Neural cell (in vitro differentiated cells): Measurements from ENCODE around the gene DNAJC8.

Source experiments
- EP300 ChIP-seq: fragments of 450-650 bp; conservative IDR thresholded peaks from 2 replicates; pipeline ENCODE4 v1.6.1; 2014; ENCODE audit warnings: antibody characterized with exemption, mild to moderate bottlenecking, moderate library complexity; ENCODE audit not compliant: poor library complexity, severe bottlenecking
- EZH2 ChIP-seq: fragments of 200-600, 300-800 bp; shearing (Covaris generic), sonication (generic); IDR thresholded peaks from 2 replicates; pipeline ENCODE4 v1.6.1; 2014; ENCODE audit warnings: antibody characterized with exemption, low read length, borderline replicate concordance, mild to moderate bottlenecking; ENCODE audit not compliant: insufficient read depth, poor library complexity, severe bottlenecking
- POLR2AphosphoS5 ChIP-seq: IDR thresholded peaks from 2 replicates; pipeline ENCODE4 v1.6.1; 2012
- SMC3 ChIP-seq: fragments of 450-650 bp; conservative IDR thresholded peaks from 2 replicates; pipeline ENCODE4 v1.6.1; 2014; ENCODE audit warnings: antibody characterized with exemption, mild to moderate bottlenecking, moderate library complexity; ENCODE audit not compliant: poor library complexity
- TAF1 ChIP-seq: IDR thresholded peaks from 2 replicates; pipeline ENCODE4 v1.6.1; 2012; ENCODE audit warnings: low read depth
- TF ChIP-seq, protein P1 (sequence below): fragments of 450-650 bp; IDR thresholded peaks from 2 replicates; pipeline ENCODE4 v1.5.1; 2014; ENCODE audit warnings: antibody characterized with exemption, mild to moderate bottlenecking, moderate library complexity; ENCODE audit not compliant: poor library complexity, severe bottlenecking

DNA sequence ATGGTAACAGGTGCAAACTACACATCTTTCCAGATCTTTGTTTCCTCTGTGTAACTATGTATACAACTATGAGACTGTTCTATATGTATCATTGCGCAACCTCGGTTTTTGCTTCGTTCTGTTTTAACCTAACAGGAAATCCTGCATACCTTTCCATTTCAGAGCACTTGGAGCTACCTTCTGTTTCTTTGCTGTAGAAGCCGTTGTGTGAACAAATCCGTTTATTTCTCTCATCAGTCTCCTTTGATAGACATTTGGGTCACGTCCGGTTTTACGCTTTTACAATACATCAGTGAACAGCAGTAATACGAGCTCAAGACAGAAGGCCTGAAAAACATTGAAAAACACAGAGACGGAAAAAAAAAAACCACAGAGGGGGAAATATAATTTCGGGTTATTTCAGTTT, 13.6 kb upstream of the DNAJC8 start:
- TF ChIP-seq, protein P1, sequence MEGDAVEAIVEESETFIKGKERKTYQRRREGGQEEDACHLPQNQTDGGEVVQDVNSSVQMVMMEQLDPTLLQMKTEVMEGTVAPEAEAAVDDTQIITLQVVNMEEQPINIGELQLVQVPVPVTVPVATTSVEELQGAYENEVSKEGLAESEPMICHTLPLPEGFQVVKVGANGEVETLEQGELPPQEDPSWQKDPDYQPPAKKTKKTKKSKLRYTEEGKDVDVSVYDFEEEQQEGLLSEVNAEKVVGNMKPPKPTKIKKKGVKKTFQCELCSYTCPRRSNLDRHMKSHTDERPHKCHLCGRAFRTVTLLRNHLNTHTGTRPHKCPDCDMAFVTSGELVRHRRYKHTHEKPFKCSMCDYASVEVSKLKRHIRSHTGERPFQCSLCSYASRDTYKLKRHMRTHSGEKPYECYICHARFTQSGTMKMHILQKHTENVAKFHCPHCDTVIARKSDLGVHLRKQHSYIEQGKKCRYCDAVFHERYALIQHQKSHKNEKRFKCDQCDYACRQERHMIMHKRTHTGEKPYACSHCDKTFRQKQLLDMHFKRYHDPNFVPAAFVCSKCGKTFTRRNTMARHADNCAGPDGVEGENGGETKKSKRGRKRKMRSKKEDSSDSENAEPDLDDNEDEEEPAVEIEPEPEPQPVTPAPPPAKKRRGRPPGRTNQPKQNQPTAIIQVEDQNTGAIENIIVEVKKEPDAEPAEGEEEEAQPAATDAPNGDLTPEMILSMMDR, result no peak
- no peak for TF ChIP-seq EZH2
- TF ChIP-seq SMC3, result no peak
- no peak for TF ChIP-seq POLR2AphosphoS5
- no peak for TF ChIP-seq TAF1
- TF ChIP-seq EP300, result no peak
